Measurements from ENCODE around the gene THADA. TPM values are rescaled to one million over a fixed set of nuclear protein-coding genes. Genes with fewer than 3 reads are reported as not detected.

The THADA gene
- total RNA-seq, 1 donor from 2014 or later = 28.3 TPM

GRCh38 chr2:43563679-43564078, 32.2 kb downstream of the THADA start:
- TF ChIP-seq CTCF (IDR thresholded peaks at IDR 0.05) = no peak
- H3K27ac Mint-ChIP-seq (ENCODE audit: unreplicated experiment) = no peak overlapping the region
- H3K4me3 Mint-ChIP-seq (ENCODE audit: unreplicated experiment) = no peak overlapping the region

GRCh38 chr2:43560231-43560547, 35.6 kb downstream of the THADA start:
- H3K27ac Mint-ChIP-seq (ENCODE audit: unreplicated experiment) = no peak overlapping the region
- DNase-seq (ENCODE audit: extremely low spot score, unreplicated experiment) = no peak
- peaks cover 40% of the 10 kb centered on the region for H3K36me3 Mint-ChIP-seq (ENCODE audit: unreplicated experiment)
- no peak overlapping the region for H3K4me3 Mint-ChIP-seq (ENCODE audit: unreplicated experiment)
- H3K27me3 Mint-ChIP-seq (ENCODE audit: unreplicated experiment) = no peaks in the 10 kb centered on the region
- no peaks in the 10 kb centered on the region for H3K9me3 Mint-ChIP-seq (ENCODE audit: unreplicated experiment)
- no peaks in the 10 kb centered on the region for H3K4me1 Mint-ChIP-seq (ENCODE audit: unreplicated experiment)
- no peak for TF ChIP-seq CTCF (IDR thresholded peaks at IDR 0.05)

More at GRCh38 chr2:43563679-43564078, 32.2 kb downstream of the THADA start:
- no peak for DNase-seq (ENCODE audit: extremely low spot score, unreplicated experiment)
- Mint-ChIP-seq H3K9me3 (ENCODE audit: unreplicated experiment) (no peaks in the 10 kb centered on the region), H3K4me1 (ENCODE audit: unreplicated experiment) (peaks cover 6% of the 10 kb centered on the region), H3K27me3 (ENCODE audit: unreplicated experiment) (no peaks in the 10 kb centered on the region), H3K36me3 (ENCODE audit: unreplicated experiment) (peaks cover 36% of the 10 kb centered on the region)

GRCh38 chr2:43559391-43560230, 36.2 kb downstream of the THADA start:
- TF ChIP-seq CTCF (IDR thresholded peaks at IDR 0.05) = no peak
- no peak overlapping the region for H3K27ac Mint-ChIP-seq (ENCODE audit: unreplicated experiment)

GRCh38 chr2:43557196-43557595, 38.6 kb downstream of the THADA start:
- no peak for DNase-seq (ENCODE audit: extremely low spot score, unreplicated experiment)
- no peak overlapping the region for H3K27ac Mint-ChIP-seq (ENCODE audit: unreplicated experiment)
- peaks cover under 1% of the 10 kb centered on the region for H3K4me1 Mint-ChIP-seq (ENCODE audit: unreplicated experiment)
- H3K36me3 Mint-ChIP-seq (ENCODE audit: unreplicated experiment) = peaks cover 32% of the 10 kb centered on the region
- H3K9me3 Mint-ChIP-seq (ENCODE audit: unreplicated experiment) = no peaks in the 10 kb centered on the region
- no peaks in the 10 kb centered on the region for H3K27me3 Mint-ChIP-seq (ENCODE audit: unreplicated experiment)
- no peak overlapping the region for H3K4me3 Mint-ChIP-seq (ENCODE audit: unreplicated experiment)
- TF ChIP-seq CTCF (IDR thresholded peaks at IDR 0.05) = no peak

More at GRCh38 chr2:43559391-43560230, 36.2 kb downstream of the THADA start:
- Mint-ChIP-seq H3K4me3 (ENCODE audit: unreplicated experiment) (no peak overlapping the region), H3K4me1 (ENCODE audit: unreplicated experiment) (no peaks in the 10 kb centered on the region), H3K9me3 (ENCODE audit: unreplicated experiment) (no peaks in the 10 kb centered on the region), H3K36me3 (ENCODE audit: unreplicated experiment) (peaks cover 39% of the 10 kb centered on the region), H3K27me3 (ENCODE audit: unreplicated experiment) (no peaks in the 10 kb centered on the region)
- DNase-seq (ENCODE audit: extremely low spot score, unreplicated experiment) = no peak

GRCh38 chr2:43556256-43556655, 39.6 kb downstream of the THADA start:
- TF ChIP-seq CTCF (IDR thresholded peaks at IDR 0.05) = no peak
- Mint-ChIP-seq H3K27me3 (ENCODE audit: unreplicated experiment) (no peaks in the 10 kb centered on the region), H3K27ac (ENCODE audit: unreplicated experiment) (no peak overlapping the region), H3K4me3 (ENCODE audit: unreplicated experiment) (no peak overlapping the region), H3K36me3 (ENCODE audit: unreplicated experiment) (peaks cover 35% of the 10 kb centered on the region), H3K9me3 (ENCODE audit: unreplicated experiment) (no peaks in the 10 kb centered on the region), H3K4me1 (ENCODE audit: unreplicated experiment) (peaks cover 2% of the 10 kb centered on the region)
- DNase-seq (ENCODE audit: extremely low spot score, unreplicated experiment) = no peak

Measured in osteocyte (in vitro differentiated cells).